ENCODE results near the gene ZNF521.

GRCh38 chr18:25093141-25093540 is 258.8 kb downstream of the ZNF521 start:
- TF ChIP-seq YY1 (IDR thresholded peaks at IDR 0.05; ENCODE audit: insufficient read depth, insufficient read length) = no peak
- TF ChIP-seq SUZ12 (IDR thresholded peaks at IDR 0.05; ENCODE audit: extremely low read depth, insufficient read depth, insufficient read length) = no peak
- TF ChIP-seq ZNF274 (IDR thresholded peaks at IDR 0.05; ENCODE audit: low read depth, low read length) = no peak
